Small intestine (tissue), 7 donors: ENCODE results near the gene CLIC3. TPM values are rescaled to one million over a fixed set of nuclear protein-coding genes. Genes with fewer than 3 reads are reported as not detected.

Experiments
- DNase-seq, 2 donors: peaks; one replicate each; pipeline versions ENCODE4 v3.0.0 to v3.0.0-alpha.2; 2013
- FAIRE-seq: peaks from 2 replicates; lab custom pipeline; 2012; peaks lifted over from hg19 to GRCh38; lab: Jason Lieb, UNC
- H3K27ac ChIP-seq, 3 donors: one replicate each; pipeline ENCODE4 v1.5.1; 2013; ENCODE audit warnings: low read length in 2 of 3, mild to moderate bottlenecking in 2 of 3, control low read depth in 1 of 3, inconsistent platforms in 1 of 3, low read depth in 1 of 3, moderate library complexity in 1 of 3
- H3K27me3 ChIP-seq, 3 donors: one replicate each; pipeline ENCODE4 v1.6.1; 2013; ENCODE audit warnings: low read length in 3 of 3, inconsistent platforms in 1 of 3; ENCODE audit not compliant: control insufficient read depth in 3 of 3, insufficient read depth in 3 of 3
- H3K36me3 ChIP-seq, 3 donors: one replicate each; pipeline ENCODE4 v1.6.1; 2013; ENCODE audit warnings: low read length in 3 of 3, inconsistent platforms in 1 of 3, low read depth in 1 of 3, mild to moderate bottlenecking in 1 of 3, moderate library complexity in 1 of 3; ENCODE audit not compliant: control insufficient read depth in 3 of 3, insufficient read depth in 2 of 3
- H3K4me1 ChIP-seq, 3 donors: one replicate each; pipeline ENCODE4 v1.6.1; 2013; ENCODE audit warnings: low read length in 2 of 3, inconsistent platforms in 1 of 3, low read depth in 1 of 3, mild to moderate bottlenecking in 1 of 3, moderate library complexity in 1 of 3; ENCODE audit not compliant: control insufficient read depth in 3 of 3, insufficient read depth in 2 of 3
- H3K4me3 ChIP-seq, 3 donors: one replicate each; pipeline ENCODE4 v1.5.1; 2013; ENCODE audit warnings: low read length in 3 of 3, control low read depth in 1 of 3, inconsistent platforms in 1 of 3, low read depth in 1 of 3, mild to moderate bottlenecking in 1 of 3, moderate library complexity in 1 of 3
- H3K9me3 ChIP-seq, 2 donors: one replicate each; pipeline ENCODE4 v1.6.1; 2013; ENCODE audit warnings: low read depth in 1 of 2, low read length in 1 of 2; ENCODE audit not compliant: control insufficient read depth in 2 of 2, insufficient read depth in 1 of 2
- WGBS, 3 donors: extraction: QIAGEN DNeasy Blood & Tissue Kit; methylation state at CpG; one replicate each; pipeline ENCODE4 v1.1.7; 2013; 5-methylcytosine and 5-hydroxymethylcytosine counted together
- polyA plus RNA-seq, 4 donors: library from polyadenylated mRNA; stranded (reverse) in 3 of 4; unstranded in 1 of 4; fragments of 200-250 nt in 3 of 4; fragments of 120-200 nt in 1 of 4; gene quantifications; one replicate each; pipeline versions ENCODE4 v1.2.1 to v1.2.3, GENCODE V29; 2013
- donor health status: healthy with polysubstance abuse.
- donor health status: control.
- donor health status: control.
- donor health status: Bipolar disorder and iron deficiency.
- donor health status: healthy.

The CLIC3 gene
- polyA plus RNA-seq, 4 donors: 0.81 to 6.2 (median 1.4) TPM; not detected in 1

GRCh38 chr9:136988872-136989271, 7.5 kb downstream of the CLIC3 start:
- WGBS, 3 donors: 91 to 96% (median 93%) methylated on average over 4 of the region's 4 CpGs
- no peak for FAIRE-seq

GRCh38 chr9:136985853-136986252, 10.5 kb downstream of the CLIC3 start:
- Histone ChIP-seq H3K9me3 (peaks cover 0 to 7% of the 10 kb centered on the region in 2 donors), H3K27me3 (peaks cover 3 to 37% (median 6%) of the 10 kb centered on the region in 3 donors), H3K4me3 (no peak overlapping the region), H3K4me1 (peaks cover 0 to 5% (median 0%) of the 10 kb centered on the region in 3 donors), H3K36me3 (no peaks in the 10 kb centered on the region), H3K27ac (no peak overlapping the region)
- DNase-seq (no peak), FAIRE-seq (no peak)
- WGBS, 3 donors: 22 to 26% (median 22%) methylated on average over 19 to 33 of the region's 33 CpGs

More at GRCh38 chr9:136988872-136989271, 7.5 kb downstream of the CLIC3 start:
- H3K9me3 ChIP-seq: peaks cover 0 to 12% of the 10 kb centered on the region in 2 donors
- H3K27me3 ChIP-seq: peaks cover 3 to 38% (median 6%) of the 10 kb centered on the region in 3 donors
- H3K4me1 ChIP-seq: peaks cover 0 to 20% (median 2%) of the 10 kb centered on the region in 3 donors
- no peak overlapping the region for H3K4me3 ChIP-seq
- peaks cover 0 to 6% (median 0%) of the 10 kb centered on the region in 3 donors for H3K36me3 ChIP-seq
- no peak for DNase-seq
- H3K27ac ChIP-seq: no peak overlapping the region

GRCh38 chr9:136985027-136985602, 11.3 kb downstream of the CLIC3 start:
- Histone ChIP-seq H3K36me3 (no peaks in the 10 kb centered on the region), H3K9me3 (no peaks in the 10 kb centered on the region), H3K27ac (no peak overlapping the region), H3K27me3 (peaks cover 3 to 41% (median 6%) of the 10 kb centered on the region in 3 donors), H3K4me3 (no peak overlapping the region), H3K4me1 (peaks cover 0 to 5% (median 0%) of the 10 kb centered on the region in 3 donors)
- FAIRE-seq: no peak
- WGBS, 3 donors: 6 to 12% (median 8%) methylated on average over 41 to 48 of the region's 48 CpGs
- DNase-seq: no peak

GRCh38 chr9:136984464-136985026, 11.8 kb downstream of the CLIC3 start:
- WGBS, 3 donors: 51 to 59% (median 59%) methylated on average over 17 to 29 of the region's 29 CpGs
- Histone ChIP-seq H3K36me3 (no peaks in the 10 kb centered on the region), H3K4me3 (no peak overlapping the region), H3K27me3 (peaks cover 3 to 41% (median 6%) of the 10 kb centered on the region in 3 donors), H3K9me3 (no peaks in the 10 kb centered on the region), H3K27ac (no peak overlapping the region), H3K4me1 (peaks cover 0 to 5% (median 0%) of the 10 kb centered on the region in 3 donors)
- FAIRE-seq: no peak
- DNase-seq: no peak

- FAIRE-seq: no peak
- no peaks in the 10 kb centered on the region for H3K36me3 ChIP-seq
- 79 to 86% (median 83%) methylated on average over 11 of the region's 11 CpGs for WGBS, 3 donors
Observed at GRCh38 chr9:136983656-136984314, 12.6 kb downstream of the CLIC3 start.

GRCh38 chr9:136983167-136983566, 13.2 kb downstream of the CLIC3 start:
- no peak overlapping the region for H3K4me3 ChIP-seq
- no peak for DNase-seq
- no peaks in the 10 kb centered on the region for H3K9me3 ChIP-seq
- no peaks in the 10 kb centered on the region for H3K36me3 ChIP-seq
- peaks cover 0 to 5% (median 0%) of the 10 kb centered on the region in 3 donors for H3K4me1 ChIP-seq
- peaks cover 3 to 41% (median 6%) of the 10 kb centered on the region in 3 donors for H3K27me3 ChIP-seq
- H3K27ac ChIP-seq: no peak overlapping the region
- WGBS, 3 donors: 74 to 77% (median 77%) methylated on average over 9 of the region's 9 CpGs
- FAIRE-seq: no peak

More at GRCh38 chr9:136983656-136984314, 12.6 kb downstream of the CLIC3 start:
- Histone ChIP-seq H3K9me3 (no peaks in the 10 kb centered on the region), H3K27ac (no peak overlapping the region), H3K27me3 (peaks cover 3 to 41% (median 6%) of the 10 kb centered on the region in 3 donors), H3K4me1 (peaks cover 0 to 5% (median 0%) of the 10 kb centered on the region in 3 donors), H3K4me3 (no peak overlapping the region)
- DNase-seq: no peak

- DNase-seq (no peak), FAIRE-seq (no peak)
- H3K27ac ChIP-seq: no peak within 1 kb of the TSS
- H3K27me3 ChIP-seq: peaks cover 3 to 44% (median 6%) of the 10 kb centered on the region in 3 donors
- WGBS, 3 donors: 68 to 82% (median 69%) methylated on average over 18 of the region's 18 CpGs
- H3K4me3 ChIP-seq: no peak within 1 kb of the TSS
- no peaks in the 10 kb centered on the region for H3K9me3 ChIP-seq
- H3K4me1 ChIP-seq: peaks cover 0 to 5% (median 0%) of the 10 kb centered on the region in 3 donors
- H3K36me3 ChIP-seq: no peaks in the 10 kb centered on the region
Observed at GRCh38 chr9:136982232-136983051, 13.9 kb downstream of the CLIC3 start, which contains the start of gene LCNL1. LCNL1 (plus strand) TSS chr9:136982993; CDS start chr9:136983587, 594 bp downstream.
